DMS153 treated with DMSO at 0.1 percent for 48 hours (cell line): ENCODE results near the gene UNC45A.
"Not testable (repeated sequence)": the region's sequence is repeated elsewhere in the genome, so short reads cannot be mapped to it uniquely, and the experiment has no call there.

Source experiments
- DNase-seq: peaks from one replicate; lab custom pipeline; 2025; ENCODE audit not compliant: unreplicated experiment; lab: John Stamatoyannopoulos, UW

The UNC45A gene, protein sequence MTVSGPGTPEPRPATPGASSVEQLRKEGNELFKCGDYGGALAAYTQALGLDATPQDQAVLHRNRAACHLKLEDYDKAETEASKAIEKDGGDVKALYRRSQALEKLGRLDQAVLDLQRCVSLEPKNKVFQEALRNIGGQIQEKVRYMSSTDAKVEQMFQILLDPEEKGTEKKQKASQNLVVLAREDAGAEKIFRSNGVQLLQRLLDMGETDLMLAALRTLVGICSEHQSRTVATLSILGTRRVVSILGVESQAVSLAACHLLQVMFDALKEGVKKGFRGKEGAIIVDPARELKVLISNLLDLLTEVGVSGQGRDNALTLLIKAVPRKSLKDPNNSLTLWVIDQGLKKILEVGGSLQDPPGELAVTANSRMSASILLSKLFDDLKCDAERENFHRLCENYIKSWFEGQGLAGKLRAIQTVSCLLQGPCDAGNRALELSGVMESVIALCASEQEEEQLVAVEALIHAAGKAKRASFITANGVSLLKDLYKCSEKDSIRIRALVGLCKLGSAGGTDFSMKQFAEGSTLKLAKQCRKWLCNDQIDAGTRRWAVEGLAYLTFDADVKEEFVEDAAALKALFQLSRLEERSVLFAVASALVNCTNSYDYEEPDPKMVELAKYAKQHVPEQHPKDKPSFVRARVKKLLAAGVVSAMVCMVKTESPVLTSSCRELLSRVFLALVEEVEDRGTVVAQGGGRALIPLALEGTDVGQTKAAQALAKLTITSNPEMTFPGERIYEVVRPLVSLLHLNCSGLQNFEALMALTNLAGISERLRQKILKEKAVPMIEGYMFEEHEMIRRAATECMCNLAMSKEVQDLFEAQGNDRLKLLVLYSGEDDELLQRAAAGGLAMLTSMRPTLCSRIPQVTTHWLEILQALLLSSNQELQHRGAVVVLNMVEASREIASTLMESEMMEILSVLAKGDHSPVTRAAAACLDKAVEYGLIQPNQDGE

DNA sequence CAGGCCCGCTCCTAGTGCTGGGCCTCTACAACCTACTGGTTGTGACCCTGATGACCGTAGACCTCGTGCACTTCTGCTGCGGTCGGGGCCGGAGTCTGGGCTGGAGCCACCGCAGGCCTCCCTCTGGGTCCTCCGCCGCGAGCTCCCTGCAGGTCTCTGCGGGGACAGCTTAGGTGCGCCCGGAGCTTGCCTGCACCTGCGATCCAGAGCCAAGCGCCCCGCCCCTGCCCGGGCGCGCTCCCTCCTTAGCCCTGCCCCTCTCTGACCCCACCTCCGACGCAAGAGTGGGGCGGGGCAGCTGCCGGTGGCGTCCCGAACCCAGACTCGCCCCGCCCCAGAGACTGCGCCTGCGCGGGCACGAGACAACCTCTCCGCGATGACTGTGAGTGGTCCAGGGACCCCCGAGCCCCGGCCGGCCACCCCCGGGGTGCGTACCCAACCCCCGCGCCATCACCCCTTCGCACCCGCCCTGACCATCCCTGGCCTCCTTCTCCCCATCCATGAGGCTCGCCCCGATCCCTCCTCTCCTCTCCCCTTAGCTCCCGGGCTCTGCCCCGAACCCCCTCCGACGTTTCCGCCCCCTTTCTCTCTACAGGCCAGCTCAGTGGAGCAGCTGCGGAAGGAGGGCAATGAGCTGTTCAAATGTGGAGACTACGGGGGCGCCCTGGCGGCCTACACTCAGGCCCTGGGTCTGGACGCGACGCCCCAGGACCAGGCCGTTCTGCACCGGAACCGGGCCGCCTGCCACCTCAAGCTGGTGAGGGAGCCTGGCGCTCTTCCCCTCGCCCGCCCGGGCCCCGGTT lies at the start of gene UNC45A:
TSS of gene UNC45A (plus strand) at position 337 of the 803 bp plus-strand sequence. CDS start at position 377, 40 bp downstream.
- DNase-seq: peak; percentile 19

DNA sequence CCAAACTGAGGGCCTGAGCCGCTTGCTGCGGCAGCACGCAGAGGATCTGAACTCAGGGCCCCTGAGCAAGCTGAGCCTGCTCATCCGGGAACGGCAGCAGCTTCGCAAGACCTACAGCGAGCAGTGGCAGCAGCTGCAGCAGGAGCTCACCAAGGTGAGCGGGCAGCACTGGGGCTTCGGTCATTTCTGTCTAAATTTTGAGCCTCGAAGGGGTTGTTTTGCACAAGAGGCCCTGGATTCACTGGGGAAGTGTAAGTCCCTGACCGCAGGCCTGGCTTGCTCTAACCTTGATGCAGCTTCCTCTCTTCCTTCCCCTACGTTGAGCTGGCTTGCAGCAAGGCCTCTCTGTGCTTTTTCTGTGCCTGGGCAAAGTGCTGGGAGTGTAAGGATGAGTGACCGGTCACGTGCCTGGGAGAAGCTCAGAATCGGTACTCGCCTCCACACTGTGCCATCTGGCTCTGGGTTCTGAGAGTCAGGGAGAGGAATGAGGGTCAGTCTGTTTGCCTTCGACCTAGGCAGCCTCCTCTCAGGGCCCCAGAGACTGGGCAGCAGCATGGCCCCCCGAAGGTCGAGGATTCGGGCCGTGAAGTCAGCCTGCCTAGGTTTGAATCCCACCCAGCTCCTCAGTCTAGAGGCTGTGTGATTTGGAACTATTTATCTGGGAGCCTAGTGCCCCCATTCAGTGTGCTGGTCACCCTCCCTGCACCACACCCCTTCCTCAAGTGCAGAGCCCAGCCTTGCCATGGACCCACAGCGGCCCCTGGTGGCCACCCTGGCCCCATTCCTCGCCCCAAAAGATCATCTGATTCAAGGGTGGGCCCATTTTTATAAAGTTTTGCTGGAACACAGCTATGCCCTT lies 49.4 kb upstream of the UNC45A start:
- no peak for DNase-seq

DNA sequence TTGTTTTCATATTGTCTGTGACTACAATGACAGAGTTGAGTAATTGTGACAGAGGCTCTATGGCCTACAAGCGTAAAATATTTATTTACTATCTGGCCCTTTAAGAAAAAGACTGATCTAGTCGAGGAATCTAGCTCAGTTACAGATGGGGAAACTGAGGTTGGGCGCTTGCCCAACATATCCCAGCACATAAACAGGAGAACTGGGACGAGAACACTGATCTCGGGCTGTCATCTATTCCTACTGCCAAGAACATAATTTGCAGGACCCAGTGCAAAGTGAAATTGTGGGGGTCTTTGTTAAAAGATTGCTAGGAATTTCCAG lies 48.8 kb upstream of the UNC45A start:
- DNase-seq: no peak

DNA sequence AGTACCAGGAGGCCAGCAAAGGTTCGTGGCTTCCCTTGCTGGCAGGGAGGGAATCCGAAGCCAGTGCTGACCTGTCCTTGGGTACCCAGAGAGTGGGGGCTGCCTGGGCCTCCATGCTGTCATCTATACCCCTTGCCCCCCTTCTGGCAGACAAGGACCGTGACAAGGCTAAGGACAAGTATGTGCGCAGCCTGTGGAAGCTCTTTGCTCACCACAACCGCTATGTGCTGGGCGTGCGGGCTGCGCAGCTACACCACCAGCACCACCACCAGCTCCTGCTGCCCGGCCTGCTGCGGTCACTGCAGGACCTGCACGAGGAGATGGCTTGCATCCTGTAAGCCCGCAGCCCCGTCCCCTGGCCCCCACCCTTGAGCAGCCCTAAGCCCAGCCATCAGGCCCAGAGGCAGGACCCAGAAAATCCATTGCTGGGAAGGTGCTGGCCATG lies 48.0 kb upstream of the UNC45A start:
- no peak for DNase-seq

DNA sequence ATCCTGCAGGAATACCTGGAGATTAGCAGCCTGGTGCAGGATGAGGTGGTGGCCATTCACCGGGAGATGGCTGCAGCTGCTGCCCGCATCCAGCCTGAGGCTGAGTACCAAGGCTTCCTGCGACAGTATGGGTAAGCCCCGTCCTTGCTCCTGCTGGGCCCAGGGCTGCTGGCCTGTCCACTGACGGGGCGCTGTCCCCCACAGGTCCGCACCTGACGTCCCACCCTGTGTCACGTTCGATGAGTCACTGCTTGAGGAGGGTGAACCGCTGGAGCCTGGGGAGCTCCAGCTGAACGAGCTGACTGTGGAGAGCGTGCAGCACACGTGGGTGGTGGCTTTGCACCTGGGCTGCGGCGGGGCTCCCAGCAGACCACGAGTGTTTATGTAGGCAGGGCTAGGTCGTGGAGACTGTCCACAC lies 45.8 kb upstream of the UNC45A start:
- no peak for DNase-seq

DNA sequence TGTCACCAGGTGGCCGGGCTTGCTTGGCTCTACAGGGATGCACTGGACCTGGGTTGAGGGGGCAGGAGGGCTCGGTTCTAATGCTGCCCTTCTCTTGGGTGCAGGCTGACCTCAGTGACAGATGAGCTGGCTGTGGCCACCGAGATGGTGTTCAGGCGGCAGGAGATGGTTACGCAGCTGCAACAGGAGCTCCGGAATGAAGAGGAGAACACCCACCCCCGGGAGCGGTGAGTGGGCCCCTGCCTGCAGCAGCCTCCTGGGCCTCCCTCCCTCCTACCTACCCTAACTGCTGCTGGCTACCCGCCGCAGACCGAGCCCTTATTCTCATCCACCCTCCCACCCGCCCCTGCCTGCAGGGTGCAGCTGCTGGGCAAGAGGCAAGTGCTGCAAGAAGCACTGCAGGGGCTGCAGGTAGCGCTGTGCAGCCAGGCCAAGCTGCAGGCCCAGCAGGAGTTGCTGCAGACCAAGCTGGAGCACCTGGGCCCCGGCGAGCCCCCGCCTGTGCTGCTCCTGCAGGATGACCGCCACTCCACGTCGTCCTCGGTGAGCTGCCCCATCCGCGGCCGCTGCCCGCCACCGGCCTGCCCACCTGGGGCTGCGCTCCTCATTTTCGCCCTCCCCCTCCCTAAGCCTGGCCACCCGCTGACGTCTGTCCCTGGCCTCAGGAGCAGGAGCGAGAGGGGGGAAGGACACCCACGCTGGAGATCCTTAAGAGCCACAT lies 45.2 kb upstream of the UNC45A start:
- no peak for DNase-seq

DNA sequence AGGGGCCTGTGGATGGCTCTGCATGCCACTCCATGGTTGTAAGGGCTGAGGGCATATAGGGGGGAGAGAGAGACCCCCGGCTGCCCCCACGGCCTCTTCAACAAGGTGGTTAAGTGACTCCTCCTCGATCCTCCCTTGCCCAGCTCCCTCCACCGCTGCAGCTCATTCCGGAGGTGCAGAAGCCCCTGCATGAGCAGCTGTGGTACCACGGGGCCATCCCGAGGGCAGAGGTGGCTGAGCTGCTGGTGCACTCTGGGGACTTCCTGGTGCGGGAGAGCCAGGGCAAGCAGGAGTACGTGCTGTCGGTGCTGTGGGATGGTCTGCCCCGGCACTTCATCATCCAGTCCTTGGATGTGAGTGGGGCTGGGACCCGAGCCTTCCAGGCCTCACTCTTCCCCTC lies 44.2 kb upstream of the UNC45A start:
- no peak for DNase-seq

DNA sequence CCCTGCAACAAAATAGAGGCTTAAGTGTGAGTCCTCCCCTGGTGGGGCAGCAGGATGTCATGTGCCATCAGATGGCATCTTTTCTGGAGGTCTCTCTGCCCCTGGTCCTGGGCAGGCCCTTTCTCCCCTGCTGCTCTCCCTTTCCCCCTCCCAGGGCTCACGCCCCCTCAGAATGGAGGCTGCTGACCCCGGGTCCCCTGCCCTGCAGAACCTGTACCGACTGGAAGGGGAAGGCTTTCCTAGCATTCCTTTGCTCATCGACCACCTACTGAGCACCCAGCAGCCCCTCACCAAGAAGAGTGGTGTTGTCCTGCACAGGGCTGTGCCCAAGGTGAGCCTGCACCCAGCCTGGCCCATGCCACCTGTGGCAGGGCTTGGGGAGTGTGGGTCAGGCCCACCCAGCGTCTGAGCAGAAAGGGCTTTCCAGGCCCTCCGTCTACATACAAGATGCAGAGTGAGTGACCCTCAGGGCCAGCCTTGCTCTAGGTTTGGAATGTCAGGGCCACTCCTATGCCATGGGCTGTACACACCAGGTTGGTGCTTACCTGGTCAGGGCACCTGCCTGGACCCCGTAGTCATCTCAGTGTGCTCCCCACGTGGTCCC lies 43.6 kb upstream of the UNC45A start:
- DNase-seq: no peak

DNA sequence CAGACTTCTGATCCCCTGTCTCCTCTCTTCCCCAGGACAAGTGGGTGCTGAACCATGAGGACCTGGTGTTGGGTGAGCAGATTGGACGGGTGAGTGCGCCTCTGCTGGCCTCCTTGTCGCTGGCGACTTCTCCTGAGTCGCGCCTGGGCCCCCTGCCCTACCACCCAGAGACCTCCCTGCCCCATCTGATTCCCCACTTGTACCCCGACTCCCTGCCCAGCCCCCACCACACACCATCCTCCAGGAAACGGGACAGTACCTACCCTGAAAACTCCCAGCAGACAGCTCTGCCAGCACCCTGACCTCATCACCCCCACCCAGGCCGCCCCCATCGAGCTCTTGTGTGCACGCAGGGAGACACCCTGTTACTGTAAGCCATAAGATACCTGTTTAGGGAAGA lies 43.1 kb upstream of the UNC45A start:
- no peak for DNase-seq

DNA sequence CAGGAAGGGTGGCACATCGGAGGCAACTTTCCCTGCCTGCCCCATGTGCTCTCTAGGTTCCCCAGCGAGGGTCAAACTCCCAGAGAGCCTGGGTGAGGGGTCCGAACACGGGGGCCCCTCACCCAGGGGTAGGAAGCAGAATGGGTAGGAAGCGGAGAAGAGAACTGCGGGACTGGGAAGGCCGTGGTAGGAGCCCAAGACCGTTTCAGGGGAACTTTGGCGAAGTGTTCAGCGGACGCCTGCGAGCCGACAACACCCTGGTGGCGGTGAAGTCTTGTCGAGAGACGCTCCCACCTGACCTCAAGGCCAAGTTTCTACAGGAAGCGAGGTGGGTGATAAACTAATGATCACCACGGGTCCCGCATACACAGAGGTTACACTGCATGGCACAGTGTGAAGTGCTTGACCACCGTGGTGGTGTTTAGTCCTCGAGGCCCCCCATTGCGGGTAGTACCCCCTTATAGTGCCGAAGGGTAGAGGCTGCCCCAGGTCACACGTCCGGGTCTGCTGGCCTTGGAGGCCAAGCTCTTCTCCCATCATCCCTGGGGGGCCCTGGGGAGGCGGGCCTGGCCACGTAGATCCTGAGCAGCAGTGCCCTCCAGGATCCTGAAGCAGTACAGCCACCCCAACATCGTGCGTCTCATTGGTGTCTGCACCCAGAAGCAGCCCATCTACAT lies 42.4 kb upstream of the UNC45A start:
- no peak for DNase-seq

DNA sequence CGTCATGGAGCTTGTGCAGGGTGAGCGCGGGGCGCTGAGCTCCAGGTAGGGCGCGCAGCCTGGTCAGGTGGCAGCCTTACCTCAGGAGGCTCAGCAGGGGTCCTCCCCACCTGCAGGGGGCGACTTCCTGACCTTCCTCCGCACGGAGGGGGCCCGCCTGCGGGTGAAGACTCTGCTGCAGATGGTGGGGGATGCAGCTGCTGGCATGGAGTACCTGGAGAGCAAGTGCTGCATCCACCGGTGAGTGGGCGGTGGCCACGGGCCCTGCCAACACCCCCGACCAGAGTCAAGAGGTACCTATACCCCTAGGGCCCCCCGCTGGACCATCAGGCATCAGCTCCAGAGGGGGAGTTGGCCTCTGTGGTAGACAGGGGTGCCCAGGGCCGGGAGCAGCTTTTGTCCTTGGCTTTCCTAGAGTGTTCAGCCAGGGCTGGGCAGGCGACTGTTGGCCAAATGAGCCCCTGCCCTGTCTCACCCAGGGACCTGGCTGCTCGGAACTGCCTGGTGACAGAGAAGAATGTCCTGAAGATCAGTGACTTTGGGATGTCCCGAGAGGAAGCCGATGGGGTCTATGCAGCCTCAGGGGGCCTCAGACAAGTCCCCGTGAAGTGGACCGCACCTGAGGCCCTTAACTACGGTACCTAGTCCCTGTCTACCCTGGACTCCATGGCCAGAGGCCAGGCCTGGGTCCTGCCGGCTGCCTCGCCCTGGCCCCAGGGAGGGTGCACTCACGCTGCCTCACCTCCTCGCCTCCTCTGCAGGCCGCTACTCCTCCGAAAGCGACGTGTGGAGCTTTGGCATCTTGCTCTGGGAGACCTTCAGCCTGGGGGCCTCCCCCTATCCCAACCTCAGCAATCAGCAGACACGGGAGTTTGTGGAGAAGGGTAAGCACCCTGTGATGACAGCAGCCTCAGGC lies 41.7 kb upstream of the UNC45A start:
- DNase-seq: no peak

DNA sequence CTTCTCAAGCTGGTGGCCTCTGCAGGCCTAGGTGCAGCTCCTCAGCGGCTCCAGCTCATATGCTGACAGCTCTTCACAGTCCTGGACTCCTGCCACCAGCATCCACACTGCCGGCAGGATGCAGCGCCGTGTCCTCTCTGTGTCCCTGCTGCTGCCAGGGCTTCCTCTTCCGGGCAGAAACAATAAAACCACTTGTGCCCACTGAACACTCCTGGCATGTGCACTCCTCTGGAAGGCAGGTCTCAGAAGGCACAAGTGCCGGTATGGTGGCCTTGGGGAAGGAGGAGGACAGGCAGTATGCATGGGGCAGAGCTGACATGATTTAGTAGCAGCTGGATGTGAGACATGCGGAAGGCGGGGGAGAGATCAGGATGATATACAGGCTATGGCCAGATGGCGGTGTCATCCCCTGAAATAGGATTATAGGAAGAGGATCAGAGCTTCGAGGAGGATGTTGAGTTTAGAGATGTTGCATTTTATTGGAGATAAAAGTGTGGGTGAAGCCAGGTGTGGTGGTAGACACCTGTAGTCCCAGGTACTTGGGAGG lies 39.4 kb upstream of the UNC45A start:
- no peak for DNase-seq

DNA sequence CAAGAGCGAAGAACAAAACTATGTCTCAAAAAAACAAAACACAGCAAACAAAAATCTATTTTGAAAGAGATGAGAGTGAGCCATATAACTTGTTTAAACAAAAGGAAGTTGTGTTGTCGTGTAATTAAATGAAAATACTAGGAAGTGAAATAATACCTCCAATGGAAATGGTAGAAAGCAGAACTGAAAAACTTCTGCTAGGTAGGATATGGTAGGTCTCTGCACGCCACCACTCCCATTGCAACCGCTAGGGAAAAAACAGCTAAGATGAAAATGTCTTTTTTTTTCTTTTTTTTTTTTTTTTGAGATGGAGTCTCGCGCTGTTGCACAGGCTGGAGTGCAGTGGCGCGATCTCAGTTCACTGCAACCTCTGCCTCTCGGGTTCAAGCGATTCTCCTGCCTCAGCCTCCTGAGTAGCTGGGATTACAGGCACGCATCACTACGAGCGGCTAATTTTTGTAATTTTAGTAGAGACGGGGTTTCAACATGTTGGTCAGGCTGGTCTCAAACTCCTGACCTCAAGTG lies 37.9 kb upstream of the UNC45A start:
- DNase-seq: not testable (repeated sequence)

DNA sequence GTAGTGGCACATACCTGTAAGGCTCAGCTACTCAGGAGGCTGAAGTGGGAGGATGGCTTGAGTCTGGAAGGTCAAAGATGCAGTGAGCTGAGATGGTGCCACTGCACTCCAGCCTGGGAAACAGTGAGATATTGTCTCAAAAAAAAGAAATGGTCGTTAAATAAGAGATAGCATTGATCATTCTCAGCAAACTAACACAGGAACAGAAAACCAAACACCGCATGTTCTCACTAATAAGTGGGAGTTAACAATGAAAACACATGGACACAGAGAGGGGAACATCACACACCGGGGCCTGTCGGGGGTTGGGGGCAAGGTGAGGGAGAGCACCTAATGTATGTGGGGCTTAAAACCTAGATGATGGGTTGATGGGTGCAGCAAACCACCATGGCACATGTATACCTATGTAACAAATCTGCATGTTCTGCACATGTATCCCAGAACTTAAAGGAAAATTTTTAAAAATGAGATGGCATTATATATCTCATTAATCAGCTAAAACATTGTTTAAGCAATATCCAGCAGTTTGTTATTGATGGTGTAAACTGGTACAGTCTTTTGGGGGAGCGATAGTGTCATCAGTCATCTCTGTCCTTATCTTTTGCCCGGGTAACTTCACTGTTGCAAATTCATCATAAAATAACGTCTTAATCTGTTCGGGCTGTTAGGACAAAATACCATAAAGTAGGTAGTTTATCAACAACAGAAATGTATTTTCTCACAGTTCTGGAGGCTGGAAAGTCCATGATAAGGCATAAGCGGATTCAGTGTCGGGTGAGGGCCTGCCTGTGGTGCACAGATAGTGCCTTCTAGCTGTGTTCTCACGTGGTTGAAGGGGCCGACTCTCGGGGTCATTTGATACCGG lies 33.7 kb upstream of the UNC45A start:
- DNase-seq: no peak

DNA sequence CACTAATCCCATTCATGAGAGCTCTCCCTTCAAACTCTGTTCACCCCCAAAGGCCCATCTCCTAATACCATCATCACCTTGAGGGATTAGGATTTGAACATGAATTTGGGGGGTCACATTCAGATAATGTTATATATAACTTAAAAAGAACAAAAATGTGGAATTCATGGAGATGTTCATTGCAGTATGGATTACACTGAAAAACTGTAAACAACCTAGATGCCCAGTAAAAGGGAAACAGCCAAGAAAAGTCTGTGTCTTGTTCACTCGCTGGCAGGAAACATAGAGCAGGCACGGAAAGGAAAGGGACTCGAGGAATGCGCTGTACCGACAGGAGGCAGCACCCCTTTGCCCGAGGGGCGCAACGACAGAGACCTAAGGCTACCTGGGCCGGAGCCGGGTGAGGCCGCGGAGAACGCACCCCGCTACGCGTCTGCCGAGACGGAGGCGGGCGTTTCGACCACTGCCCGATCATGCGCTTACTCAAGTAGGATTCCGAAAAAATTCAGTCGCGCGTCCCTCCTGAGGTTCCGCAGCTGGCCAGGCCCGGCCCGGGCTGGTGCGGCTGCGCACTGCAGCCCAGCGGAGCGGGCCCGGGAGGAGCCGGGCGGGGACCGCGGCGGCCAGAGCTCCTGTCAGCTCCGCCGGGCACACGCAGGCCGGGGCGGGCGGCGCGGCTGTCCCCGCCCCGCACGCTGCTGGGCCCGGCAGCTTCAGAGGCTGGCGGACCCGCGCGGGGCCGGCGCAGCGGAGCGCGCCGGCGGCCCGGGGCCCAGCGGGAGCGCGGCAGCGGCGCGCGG lies 32.8 kb upstream of the UNC45A start:
- no peak for DNase-seq
